ENCODE measurements around the gene SAMD10. TPM values are rescaled to one million over a fixed set of nuclear protein-coding genes. Genes with fewer than 3 reads are reported as not detected.

Gene SAMD10
- total RNA-seq, 1 donor from 2014 or later: 0.24 TPM

Other genes starting within 250 kb of the SAMD10 start
- gene LIME1, start 243.0 kb downstream of the SAMD10 start, total RNA-seq (ENCODE audit: insufficient read depth, low replicate concordance): 1.2 TPM
- 15.2 TPM for gene SLC2A4RG, start 239.9 kb downstream of the SAMD10 start, total RNA-seq (ENCODE audit: insufficient read depth, low replicate concordance)
- 1.7 TPM for gene ZBTB46, start 148.4 kb downstream of the SAMD10 start, total RNA-seq (ENCODE audit: insufficient read depth, low replicate concordance)
- gene ABHD16B, start 118.1 kb downstream of the SAMD10 start, total RNA-seq (ENCODE audit: insufficient read depth, low replicate concordance): not detected
- 72.2 TPM for gene TPD52L2, start 114.4 kb downstream of the SAMD10 start, total RNA-seq (ENCODE audit: insufficient read depth, low replicate concordance)
- gene DNAJC5, start 84.5 kb downstream of the SAMD10 start, total RNA-seq (ENCODE audit: insufficient read depth, low replicate concordance): 25.5 TPM
- 48.2 TPM for gene UCKL1, start 23.2 kb downstream of the SAMD10 start, total RNA-seq (ENCODE audit: insufficient read depth, low replicate concordance)
- 8.9 TPM for gene ZNF512B, start 9.7 kb downstream of the SAMD10 start, total RNA-seq (ENCODE audit: insufficient read depth, low replicate concordance)
- gene PRPF6, start 1.5 kb upstream of the SAMD10 start, total RNA-seq (ENCODE audit: insufficient read depth, low replicate concordance): 44.1 TPM
- gene C20orf204, start 56.5 kb upstream of the SAMD10 start, total RNA-seq (ENCODE audit: insufficient read depth, low replicate concordance): 1.2 TPM
- 8.7 TPM for gene SOX18, start 70.0 kb upstream of the SAMD10 start, total RNA-seq (ENCODE audit: insufficient read depth, low replicate concordance)
- 20.9 TPM for gene TCEA2, start 83.6 kb upstream of the SAMD10 start, total RNA-seq (ENCODE audit: insufficient read depth, low replicate concordance)
- gene RGS19, start 99.9 kb upstream of the SAMD10 start, total RNA-seq (ENCODE audit: insufficient read depth, low replicate concordance): 31.5 TPM
- gene OPRL1, start 100.4 kb upstream of the SAMD10 start, total RNA-seq (ENCODE audit: insufficient read depth, low replicate concordance): 2.9 TPM
- 3.4 TPM for gene LKAAEAR1, start 104.8 kb upstream of the SAMD10 start, total RNA-seq (ENCODE audit: insufficient read depth, low replicate concordance)
- gene NPBWR2, start 127.9 kb upstream of the SAMD10 start, total RNA-seq (ENCODE audit: insufficient read depth, low replicate concordance): 3.9 TPM
- gene MYT1, start 184.8 kb upstream of the SAMD10 start, total RNA-seq (ENCODE audit: insufficient read depth, low replicate concordance): 1.2 TPM

Measured in umbilical cord (tissue), 1 donor.